GM18499 (cell line): ENCODE data around the gene CAPS.
"Not testable (repeated sequence)": the region's sequence is repeated elsewhere in the genome, so short reads cannot be mapped to it uniquely, and the experiment has no call there.

ENCODE experiments used
- ATAC-seq: cut with Tn5 transposase; IDR thresholded peaks from one replicate; pipeline ENCODE4 v1.9.1; 2021; ENCODE audit warnings: moderate number of reproducible peaks; ENCODE audit not compliant: insufficient read depth, unreplicated experiment

CAPS gene

GRCh38 chr19:5913739-5914357, at the start of gene CAPS:
Gene CAPS, plus strand, starts transcription at chr19:5914254. Its CDS starts 153 bp downstream, at chr19:5914407.
- ATAC-seq, result no peak

DNA sequence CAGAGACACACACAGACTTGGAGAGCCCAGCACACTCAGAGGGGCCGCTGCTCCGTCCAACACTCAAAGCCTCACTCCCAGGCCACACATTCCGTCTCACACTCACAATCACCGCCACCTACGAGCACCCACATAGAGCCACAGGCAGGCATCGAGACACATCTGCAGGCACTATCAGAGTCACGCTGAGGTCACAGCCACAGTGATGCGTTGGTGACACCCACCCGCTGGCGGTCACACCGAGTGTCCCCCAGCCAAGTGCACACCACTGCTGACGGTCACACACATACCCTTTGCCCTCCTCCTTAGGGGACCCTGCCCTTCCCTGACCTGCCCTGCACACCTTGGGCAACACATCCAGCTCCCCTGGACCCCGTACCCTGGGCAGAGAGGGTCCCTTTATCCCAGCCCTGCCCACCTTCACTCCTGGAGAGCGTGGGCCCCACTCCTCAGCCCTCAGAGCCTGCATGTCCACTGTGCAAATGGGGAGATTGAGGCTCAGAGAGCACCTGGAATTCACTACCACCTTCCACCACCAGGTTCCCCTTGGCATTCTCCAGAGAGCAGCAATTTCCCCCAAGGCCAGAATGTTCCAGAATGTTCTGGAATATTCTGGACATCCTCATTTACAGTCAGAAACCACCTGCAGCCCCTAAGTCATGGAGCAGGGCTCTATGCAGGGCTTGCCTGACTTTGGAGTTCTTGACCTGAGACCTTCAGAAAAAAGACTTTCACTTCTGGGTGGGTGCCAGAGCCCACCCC, 49.1 kb upstream of the CAPS start:
- no peak for ATAC-seq

- no peak for ATAC-seq
Measured at GRCh38 chr19:5865772-5866171, 48.3 kb upstream of the CAPS start.

GRCh38 chr19:5867201-5868136, 46.6 kb upstream of the CAPS start:
- ATAC-seq, result no peak

DNA sequence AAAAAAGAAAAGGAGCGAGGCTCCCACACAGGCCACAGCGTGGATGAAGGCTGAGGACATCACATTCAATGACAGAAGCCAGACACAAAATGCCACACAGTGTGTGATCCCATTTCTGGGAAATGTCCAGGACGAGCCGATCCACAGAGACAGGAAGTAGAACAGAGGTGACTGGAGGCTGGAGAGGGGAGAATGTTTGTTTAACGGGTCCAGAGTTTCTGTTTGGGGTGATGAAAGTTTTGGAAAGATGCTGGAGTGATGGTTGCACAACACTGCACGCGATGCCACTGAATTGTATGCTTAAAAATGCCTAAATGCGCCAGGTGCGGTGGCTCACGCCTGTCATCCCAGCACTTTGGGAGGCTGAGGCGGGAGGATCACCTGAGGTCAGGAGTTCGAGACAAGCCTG, 43.1 kb upstream of the CAPS start:
- ATAC-seq, result no peak

- no peak for ATAC-seq
Measured at GRCh38 chr19:5873617-5874199, 40.3 kb upstream of the CAPS start.

- ATAC-seq, result not testable (repeated sequence)
Measured at GRCh38 chr19:5874496-5874895, 39.6 kb upstream of the CAPS start.

- no peak for ATAC-seq
Measured at GRCh38 chr19:5877427-5877826, 36.6 kb upstream of the CAPS start.

DNA sequence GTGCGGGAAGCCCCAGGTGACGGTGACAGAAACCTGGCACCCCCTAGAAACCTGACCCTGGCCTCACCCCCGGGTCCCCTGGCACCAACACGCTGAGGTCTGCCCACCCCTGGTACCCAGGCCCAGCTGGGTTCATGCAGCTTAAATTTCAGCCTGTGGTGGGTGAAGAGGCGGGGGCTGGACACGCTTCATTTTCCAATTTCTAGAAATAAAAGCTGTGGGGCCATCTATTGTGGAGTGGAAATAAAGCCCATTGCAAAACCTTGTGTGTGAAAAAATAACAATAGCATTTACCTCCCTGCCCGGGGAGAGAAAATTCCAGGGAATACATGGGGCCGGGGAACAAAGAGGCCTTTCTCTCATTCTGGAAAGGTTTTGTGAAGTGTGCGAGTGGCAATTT, 36.2 kb upstream of the CAPS start:
- ATAC-seq, result no peak

DNA sequence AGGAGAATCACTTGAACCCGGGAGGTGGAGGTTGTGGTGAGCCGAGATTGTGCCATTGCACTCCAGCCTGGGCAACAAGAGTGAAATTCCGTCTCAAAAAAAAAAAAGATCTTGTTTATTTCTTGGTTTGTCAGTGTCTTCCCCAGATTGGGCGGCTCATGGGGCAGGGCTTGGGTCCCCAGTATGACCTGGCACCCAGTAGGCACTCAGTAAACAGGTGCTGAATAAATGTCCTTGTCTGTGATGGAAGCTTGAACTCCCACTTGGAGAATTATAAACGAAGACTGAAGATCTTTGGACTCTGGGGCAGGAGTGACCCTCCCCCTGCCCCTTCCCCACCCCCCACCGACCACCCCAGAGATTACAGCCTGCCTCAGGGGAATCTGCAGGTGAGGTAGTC, 33.9 kb upstream of the CAPS start:
- ATAC-seq, result no peak

DNA sequence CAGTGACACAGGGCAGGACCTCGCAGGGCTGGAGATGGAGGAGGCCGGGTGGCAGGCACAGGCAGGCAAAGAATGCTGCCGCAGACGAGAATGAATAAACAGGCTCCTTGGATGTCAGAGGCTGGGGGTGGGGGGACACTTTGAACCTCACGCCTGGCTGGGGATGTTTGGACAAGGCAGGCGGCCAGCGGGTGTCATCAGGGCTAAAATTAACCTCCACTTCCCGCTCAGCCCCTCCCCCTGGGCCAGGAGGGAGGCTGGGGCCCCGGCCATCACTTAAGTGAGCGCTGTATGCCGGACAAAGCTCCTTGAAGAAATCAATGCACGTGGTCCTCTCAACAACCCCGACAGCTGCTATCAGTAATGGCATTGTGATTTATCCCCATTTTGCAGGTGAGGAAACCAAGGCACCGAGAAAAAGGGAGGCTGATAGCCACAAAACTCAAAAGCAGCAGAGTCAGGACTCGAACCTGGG, 33.4 kb upstream of the CAPS start:
- ATAC-seq, result no peak

DNA sequence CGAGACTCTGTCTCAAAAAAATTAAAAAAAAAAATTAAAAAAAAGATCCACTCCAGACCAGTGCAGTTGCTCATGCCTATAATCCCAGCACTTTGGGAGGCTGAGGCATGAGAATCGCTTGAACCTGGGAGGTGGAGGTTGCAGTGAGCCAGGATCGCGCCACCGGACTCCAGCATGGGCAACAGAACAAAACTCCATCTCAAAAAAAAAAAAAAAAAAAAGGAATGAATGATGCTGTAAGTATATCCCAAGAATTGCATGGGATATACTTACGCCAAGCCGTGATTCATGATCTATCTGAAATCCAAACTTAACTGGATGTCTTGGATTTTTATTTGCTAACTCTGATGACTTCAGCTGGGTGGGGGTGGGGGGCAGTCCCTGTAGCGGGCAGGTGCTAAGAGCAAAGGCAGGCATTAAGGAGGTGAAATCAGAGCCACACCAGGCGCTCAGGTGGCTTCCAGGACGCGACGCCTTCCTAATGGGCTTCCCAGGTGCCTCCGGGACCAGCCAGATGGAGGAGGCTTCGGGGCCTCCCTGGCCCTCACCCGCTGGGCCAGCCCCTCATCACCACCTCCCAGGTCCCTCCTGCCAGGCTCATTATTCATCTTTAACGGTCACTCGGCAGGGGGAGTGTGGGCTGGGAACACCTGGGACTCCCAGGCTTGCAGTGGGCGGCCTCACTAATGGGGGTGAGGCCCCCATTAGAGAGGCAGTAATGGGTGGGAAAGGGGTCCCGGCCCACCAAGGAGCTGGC, 32.3 kb upstream of the CAPS start:
- ATAC-seq, result no peak

DNA sequence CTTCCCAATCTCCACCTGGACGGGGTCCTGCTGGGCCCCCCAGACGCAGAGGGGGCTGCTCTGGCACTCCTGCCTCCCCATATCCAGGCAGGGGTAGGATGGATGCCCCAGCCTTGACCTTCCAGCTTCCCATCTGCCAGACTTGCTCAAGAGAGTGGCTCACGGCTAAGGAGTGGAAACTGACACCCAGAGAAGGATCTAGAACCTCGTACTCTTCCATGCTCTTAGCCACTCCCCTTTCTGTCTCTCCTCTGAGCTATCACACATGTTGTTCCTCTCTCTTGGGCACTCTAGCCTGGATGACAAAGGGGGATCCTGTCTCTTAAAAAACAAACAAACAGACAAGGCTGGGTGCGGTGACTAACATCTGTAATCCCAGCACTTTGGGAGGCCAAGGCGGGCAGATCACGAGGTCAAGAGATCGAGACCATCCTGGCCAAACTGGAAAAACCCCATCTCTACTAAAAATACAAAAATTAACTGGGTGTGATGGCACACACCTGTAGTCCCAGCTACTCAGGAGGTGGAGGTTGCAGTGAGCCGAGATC, 31.6 kb upstream of the CAPS start:
- ATAC-seq, result no peak

DNA sequence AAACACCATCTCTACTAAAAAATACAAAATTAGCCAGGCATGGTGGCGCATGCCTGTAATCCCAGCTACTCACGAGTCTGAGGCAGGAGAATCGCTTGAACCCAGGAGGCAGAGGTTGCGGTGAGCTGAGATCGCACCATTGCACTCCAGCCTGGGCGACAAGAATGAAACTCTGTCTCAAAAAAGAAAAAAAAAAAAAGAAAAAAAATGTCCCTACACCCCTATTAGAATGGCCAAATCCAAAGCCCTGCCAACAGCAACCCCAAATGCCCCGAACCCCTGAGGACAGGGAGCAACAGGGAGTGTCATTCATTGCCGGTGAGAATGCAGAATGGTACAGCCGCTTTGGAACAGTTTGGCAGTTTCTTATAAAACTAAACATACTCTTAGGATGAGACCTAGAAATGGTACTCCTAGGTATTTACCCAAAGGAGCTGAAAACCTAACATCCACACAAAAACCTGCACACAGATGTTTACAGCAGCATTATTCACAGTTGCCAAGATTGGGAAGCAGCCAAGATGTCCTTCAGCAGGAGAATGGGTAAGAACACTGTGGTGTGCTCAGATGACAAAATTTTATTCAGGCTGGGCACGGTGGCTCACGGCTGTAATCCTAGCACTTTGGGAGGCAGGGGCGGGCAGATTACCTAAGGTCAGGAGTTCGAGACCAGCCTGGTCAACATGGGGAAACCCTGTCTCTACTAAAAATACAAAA, 30.7 kb upstream of the CAPS start:
- not testable (repeated sequence) for ATAC-seq

DNA sequence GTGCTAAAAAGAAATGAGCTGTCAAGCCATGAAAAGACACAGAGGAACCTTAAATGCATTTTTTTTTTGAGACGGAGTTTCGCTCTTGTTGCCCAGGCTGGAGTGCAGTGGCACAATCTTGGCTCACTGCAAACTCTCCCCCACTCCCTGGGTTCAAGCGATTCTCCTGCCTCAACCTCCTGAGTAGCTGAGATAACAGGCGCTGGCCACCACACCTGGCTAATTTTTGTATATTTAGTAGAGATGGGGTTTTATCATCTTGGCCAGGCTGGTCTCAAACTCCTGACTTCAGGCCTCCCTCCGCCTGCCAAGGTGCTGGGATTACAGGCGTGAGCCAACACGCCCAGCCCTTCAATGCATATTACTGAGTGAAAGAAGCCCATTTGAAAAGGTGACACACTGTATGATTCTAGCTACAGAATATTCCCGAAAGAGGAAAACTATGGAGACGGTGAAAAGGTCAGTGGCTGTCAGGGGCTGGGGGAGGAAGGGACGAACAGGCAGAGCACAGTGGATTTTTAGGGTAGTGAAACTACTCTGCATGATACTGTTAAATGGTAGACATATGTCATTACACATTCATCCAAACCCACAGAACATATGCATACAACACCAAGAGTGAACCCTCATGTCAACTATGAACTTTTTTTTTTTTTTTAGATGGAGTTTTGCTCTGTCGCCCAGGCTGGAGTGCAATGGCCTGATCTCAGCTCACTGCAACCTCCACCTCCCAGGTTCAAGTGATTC, 29.8 kb upstream of the CAPS start:
- not testable (repeated sequence) for ATAC-seq

- no peak for ATAC-seq
Measured at GRCh38 chr19:5889288-5889971, 24.6 kb upstream of the CAPS start.

GRCh38 chr19:5890099-5890498, 24.0 kb upstream of the CAPS start:
- ATAC-seq, result no peak

DNA sequence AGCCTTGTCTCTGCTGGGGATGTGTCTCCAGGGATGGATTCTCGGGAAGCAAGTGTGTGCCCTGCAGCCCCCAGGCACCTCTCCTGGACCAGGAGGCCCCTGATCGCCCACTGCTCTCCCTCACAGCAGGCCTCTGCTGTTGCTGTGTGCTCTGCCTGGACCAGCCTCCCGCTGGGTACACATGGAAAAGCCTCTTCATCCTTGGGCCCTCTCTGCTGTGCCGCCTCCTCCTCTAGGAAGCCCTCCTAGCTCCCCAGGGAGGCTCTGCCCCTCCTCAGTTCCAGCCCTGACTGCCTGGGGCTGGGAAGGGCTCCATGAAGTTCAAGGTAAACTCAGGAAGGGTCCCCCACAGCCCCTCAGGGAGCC, 22.5 kb upstream of the CAPS start:
- no peak for ATAC-seq
